ENCODE results near the gene GRAMD1A. TPM values are rescaled to one million over a fixed set of nuclear protein-coding genes. Genes with fewer than 3 reads are reported as not detected.

GRAMD1A gene
- total and polyA plus RNA-seq, 9 of the 15 experiments (the other 6 are each of a cell fraction or from before 2014, with no cell fraction given), result 1.4 to 63.8 (median 38.5) TPM

- Histone ChIP-seq H2AFZ (ENCODE audit: low read depth, low read length) (peak overlapping the region; percentile 14), H3K9me3 (replicated peaks; ENCODE audit: control insufficient read depth, insufficient read depth, low read depth, low read length) (peaks cover 52% of the 10 kb centered on the region), H3K4me3 (peak overlapping the region; percentile 81), H3K27ac (ENCODE audit: extremely low read depth, low read depth, low read length) (peak overlapping the region; percentile 87), H3K36me3 (ENCODE audit: control insufficient read depth, insufficient read depth, low read length) (peaks cover 52% of the 10 kb centered on the region), H3K9me1 (ENCODE audit: control insufficient read depth, insufficient read depth, low read length) (no peaks in the 10 kb centered on the region), H3K4me1 (replicated peaks in 1 of 2; ENCODE audit: control insufficient read depth in 2 of 2, insufficient read depth in 2 of 2, low read length in 2 of 2) (peaks cover 12 to 28% of the 10 kb centered on the region in 2 experiments; a peak in 4 of 5 replicates), H3K4me2 (ENCODE audit: insufficient read depth, low read length) (peak overlapping the region; percentile 93), H3K9ac (ENCODE audit: insufficient read depth in 1 of 2, low read depth in 2 of 2, low read length in 2 of 2) (peak overlapping the region in 1 of 2 experiments; percentile 70; a peak in 2 of 4 replicates), H3K27me3 (ENCODE audit: control insufficient read depth in 2 of 2, insufficient read depth in 2 of 2, low read length in 2 of 2) (no peaks in the 10 kb centered on the region), H4K20me1 (replicated peaks; ENCODE audit: control insufficient read depth, insufficient read depth, low read length) (no peaks in the 10 kb centered on the region), H3K79me2 (ENCODE audit: control insufficient read depth, insufficient read depth, low read length) (peaks cover 47% of the 10 kb centered on the region)
- ChIA-PET CTCF (ENCODE audit: low intra/inter-chr PET ratio) (no interaction called here), POLR2A (no interaction called here)
- BruUV-seq (replicated peaks), result TSS peak; percentile 26
- 17% methylated on average over 5 of the region's 5 CpGs for WGBS (ENCODE audit: insufficient coverage, low coverage, missing lambda C conversion rate)
- peak; percentile 61 to 86 (median 72) for DNase-seq (ENCODE audit: extremely low read depth in 1 of 4, low spot score in 3 of 4)
- intact Hi-C loops (cut with micrococcal nuclease) (loop anchor here (1.0 kb wide), 1 partner anchor 36 kb away; the partner anchor contains the start of gene ZNF30), in situ Hi-C loops (cut with MboI) (no loop called here)
- peak; percentile 70 for ATAC-seq
- peak; percentile 96 for FAIRE-seq
- no peak for TF ChIP-seq SETDB1 (IDR thresholded peaks at IDR 0.05; ENCODE audit: low read length)
- TF ChIP-seq EGR1 (conservative IDR thresholded peaks at IDR 0.05), result no peak
- TF ChIP-seq LCOR (CRISPR knock-in tag; IDR thresholded peaks at IDR 0.05), result no peak
- TF ChIP-seq ZNF143 (CRISPR knock-in tag; IDR thresholded peaks at IDR 0.05), result no peak
- TF ChIP-seq HDAC6 (IDR thresholded peaks at IDR 0.05; ENCODE audit: low read depth, low read length), result no peak
- peak in 1 of 2 experiments; percentile 91; a peak in 2 of 4 replicates for TF ChIP-seq TBL1XR1 (IDR thresholded peaks at IDR 0.05; ENCODE audit: low read length in 2 of 2)
- TF ChIP-seq POLR2AphosphoS5 (IDR thresholded peaks at IDR 0.05; ENCODE audit: control insufficient read depth, insufficient read depth, low read depth, low read length), result peak; percentile 68; the same call in 1 of the 2 replicates
- TF ChIP-seq RB1 (IDR thresholded peaks at IDR 0.05; ENCODE audit: low read depth), result no peak
- peak; percentile 49 for TF ChIP-seq NEUROD1 (IDR thresholded peaks at IDR 0.05; ENCODE audit: borderline replicate concordance, low read depth, low read length, partially characterized antibody)
- TF ChIP-seq STAT6 (CRISPR knock-in tag; IDR thresholded peaks at IDR 0.05), result no peak
- TF ChIP-seq HBP1 (CRISPR knock-in tag; IDR thresholded peaks at IDR 0.05), result no peak
- TF ChIP-seq L3MBTL2 (IDR thresholded peaks at IDR 0.05), result no peak
- TF ChIP-seq NR4A1 (CRISPR knock-in tag; IDR thresholded peaks at IDR 0.05), result no peak
- TF ChIP-seq NR4A1 (tag; IDR thresholded peaks at IDR 0.05), result no peak
- no peak for TF ChIP-seq ZNF224 (CRISPR knock-in tag; IDR thresholded peaks at IDR 0.05)
- peak; percentile 80 for TF ChIP-seq TEAD4 (IDR thresholded peaks at IDR 0.05; ENCODE audit: low read length)
- no peak for TF ChIP-seq TEAD4 (CRISPR knock-in tag; IDR thresholded peaks at IDR 0.05; ENCODE audit: borderline replicate concordance)
Measured at GRCh38 chr19:34961775-34962686, 38.1 kb upstream of the GRAMD1A start.
